H1 (cell line): ENCODE data around the gene RDH14. TPM values are rescaled to one million over a fixed set of nuclear protein-coding genes. Genes with fewer than 3 reads are reported as not detected.

ENCODE experiments used
- BRCA1 ChIP-seq: IDR thresholded peaks from 2 replicates; pipeline ENCODE4 v1.6.1; 2012; ENCODE audit warnings: low read depth, low read length, improper control_type of control experiment
- CTBP2 ChIP-seq: IDR thresholded peaks from 2 replicates; pipeline ENCODE4 v1.7.0; 2011; ENCODE audit warnings: borderline replicate concordance, mild to moderate bottlenecking, moderate library complexity, mixed read lengths, low read length; ENCODE audit not compliant: insufficient read depth, insufficient read length
- FOSL1 ChIP-seq: IDR thresholded peaks from 2 replicates; pipeline ENCODE4 v1.6.1; 2011; ENCODE audit warnings: mild to moderate bottlenecking, low read depth, low read length, moderate library complexity; ENCODE audit not compliant: insufficient read depth
- HDAC2 ChIP-seq, 2 experiments: fragments of 300-600 bp in 1 of 2; sonication (generic) in 1 of 2; IDR thresholded peaks; 2 replicates each; pipeline ENCODE4 v1.6.1; 2011 to 2012; ENCODE audit warnings: low read depth in 2 of 2, low read length in 2 of 2, mild to moderate bottlenecking in 2 of 2, moderate library complexity in 2 of 2, borderline replicate concordance in 1 of 2, inconsistent platforms in 1 of 2
- RNF2 ChIP-seq: fragments of 200-900, 300-1000 bp; sonication (generic); IDR thresholded peaks from 2 replicates; pipeline ENCODE4 v1.7.1; 2016; ENCODE audit warnings: borderline replicate concordance, low read depth, mild to moderate bottlenecking, antibody characterized with exemption, low read length; ENCODE audit not compliant: poor library complexity, severe bottlenecking; ENCODE audit errors: missing control alignments
- USF2 ChIP-seq: IDR thresholded peaks from 2 replicates; pipeline ENCODE4 v1.6.1; 2011; ENCODE audit warnings: low read length, improper control_type of control experiment
- polyA plus RNA-seq, 7 experiments: library from polyadenylated mRNA; depleted of rRNA in 3 of 7; stranded (reverse) in 5 of 7; unstranded in 2 of 7; fragments of >200 nt in 5 of 7; fragments of 200-250 nt in 2 of 7; gene quantifications; 1 replicate in 5 of 7; 2 replicates in 1 of 7; 4 replicates in 1 of 7; pipeline versions ENCODE4 v1.2.1 to v1.2.3, GENCODE V29; 2011 to 2013; ENCODE audit warnings: missing spikeins in 2 of 7, mixed read lengths in 2 of 7
- total RNA-seq: library from RNA; stranded (reverse); fragmentation: NEBNext Ultra II Directional; extraction: Animal tissue kit (Norgen Biotek cat#: 25700); gene quantifications from 2 replicates; pipeline ENCODE4 v1.2.1, GENCODE V29; 2021

Gene RDH14
- total and polyA plus RNA-seq, 2 of the 8 experiments (the other 6 are each of a cell fraction or from before 2014, with no cell fraction given), result 14.7 to 23.6 TPM

GRCh38 chr2:18536697-18537096 is 23.8 kb downstream of the RDH14 start (continued):
- TF ChIP-seq CTBP2 (no peak), HDAC2 (IDR thresholded peaks at IDR 0.05; ENCODE audit: borderline replicate concordance in 1 of 2, low read depth in 2 of 2, low read length in 2 of 2) (no peak), RNF2 (no peak), USF2 (no peak), BRCA1 (no peak), FOSL1 (no peak)
